Measurements from ENCODE around the gene AUP1. TPM values are rescaled to one million over a fixed set of nuclear protein-coding genes. Genes with fewer than 3 reads are reported as not detected.

AUP1 gene
- total and polyA plus RNA-seq, 9 of the 15 experiments (the other 6 are each of a cell fraction or from before 2014, with no cell fraction given) = 70.7 to 245 (median 165) TPM

DNA sequence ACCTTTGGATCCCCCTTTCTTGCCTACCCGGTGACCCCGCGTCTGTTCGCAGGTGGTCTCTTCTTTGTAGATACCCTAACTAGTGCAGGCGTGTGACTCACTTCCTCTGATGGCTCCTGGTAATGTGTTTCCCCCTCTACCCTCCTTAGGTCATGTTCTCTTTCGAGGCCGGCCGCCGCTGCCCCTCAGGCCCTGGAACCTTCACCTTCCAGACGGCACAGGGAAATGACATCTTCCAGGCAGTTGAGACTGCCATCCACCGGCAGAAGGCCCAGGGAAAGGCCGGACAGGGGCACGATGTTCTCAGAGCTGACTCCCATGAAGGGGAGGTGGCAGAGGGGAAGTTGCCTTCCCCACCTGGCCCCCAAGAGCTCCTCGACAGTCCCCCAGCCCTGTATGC is 26.7 kb upstream of the AUP1 start:
- Histone ChIP-seq H4K20me1 (replicated peaks; ENCODE audit: control insufficient read depth, insufficient read depth, low read length) (no peaks in the 10 kb centered on the region), H3K36me3 (ENCODE audit: control insufficient read depth, insufficient read depth, low read length) (peaks cover 17% of the 10 kb centered on the region; the same call in 1 of the 3 replicates), H3K79me2 (ENCODE audit: control insufficient read depth, insufficient read depth, low read length) (peaks cover 15% of the 10 kb centered on the region; the same call in 2 of the 3 replicates), H3K4me2 (ENCODE audit: insufficient read depth, low read length) (peak overlapping the region; percentile 95; the same call in 1 of the 2 replicates), H2AFZ (ENCODE audit: low read depth, low read length) (no peak overlapping the region), H3K9ac (ENCODE audit: insufficient read depth in 1 of 2, low read depth in 2 of 2, low read length in 2 of 2) (peak overlapping the region in 1 of 2 experiments; percentile 99; a peak in 2 of 4 replicates), H3K4me3 (no peak overlapping the region), H3K27ac (ENCODE audit: extremely low read depth, low read depth, low read length) (no peak overlapping the region), H3K4me1 (replicated peaks in 1 of 2; ENCODE audit: control insufficient read depth in 2 of 2, insufficient read depth in 2 of 2, low read length in 2 of 2) (peaks cover 19 to 54% of the 10 kb centered on the region in 2 experiments), H3K27me3 (ENCODE audit: control insufficient read depth in 2 of 2, insufficient read depth in 2 of 2, low read length in 2 of 2) (peaks cover 0 to 8% of the 10 kb centered on the region in 2 experiments; a peak in 1 of 5 replicates), H3K9me3 (replicated peaks; ENCODE audit: control insufficient read depth, insufficient read depth, low read depth, low read length) (no peaks in the 10 kb centered on the region), H3K9me1 (ENCODE audit: control insufficient read depth, insufficient read depth, low read length) (no peaks in the 10 kb centered on the region)
- CTCF ChIA-PET (ENCODE audit: low intra/inter-chr PET ratio) = no interaction called here
- no peak for FAIRE-seq
- in situ Hi-C loops (cut with MboI) (no loop called here), intact Hi-C loops (cut with micrococcal nuclease) (no loop called here)
- no TSS peak for BruUV-seq (replicated peaks)
- TF ChIP-seq DNMT1 (IDR thresholded peaks at IDR 0.05) (no peak), MEIS2 (IDR thresholded peaks at IDR 0.05; ENCODE audit: partially characterized antibody) (no peak), POLR3G (IDR thresholded peaks at IDR 0.05; ENCODE audit: extremely low read depth, insufficient read length, insufficient replicate concordance) (no peak)
- ATAC-seq = no peak
- no peak for DNase-seq (ENCODE audit: extremely low read depth in 1 of 4, low spot score in 3 of 4)
- 88% methylated on average over 12 of the region's 14 CpGs for WGBS (ENCODE audit: insufficient coverage, low coverage, missing lambda C conversion rate)
- POLR2A ChIA-PET = interaction anchor here (1.1 to 1.2 kb wide), 2 partner anchors 24 to 27 kb away, joined by 3 read pairs; no protein-coding TSS in a partner anchor

DNA sequence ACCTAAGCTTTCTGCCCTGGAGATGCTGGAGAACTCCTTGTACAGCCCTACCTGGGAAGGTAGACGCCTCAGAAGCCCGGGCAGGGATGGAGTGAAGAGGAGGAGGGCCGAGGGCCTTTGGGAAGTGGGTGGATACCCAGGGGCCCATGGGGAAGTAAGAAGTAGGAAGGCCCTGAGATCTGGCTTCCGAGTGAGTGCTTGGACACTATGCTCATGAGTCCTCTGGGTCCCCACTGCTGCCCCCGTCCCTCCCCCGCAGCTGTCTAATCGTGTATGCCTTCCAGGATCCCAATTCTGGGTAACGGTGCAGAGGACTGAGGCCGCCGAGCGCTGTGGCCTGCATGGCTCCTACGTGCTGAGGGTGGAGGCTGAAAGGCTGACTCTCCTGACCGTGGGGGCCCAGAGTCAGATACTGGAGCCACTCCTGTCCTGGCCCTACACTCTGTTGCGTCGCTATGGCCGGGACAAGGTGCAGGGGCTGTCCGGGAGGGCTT is 26.2 kb upstream of the AUP1 start:
- FAIRE-seq = no peak
- CTCF ChIA-PET (ENCODE audit: low intra/inter-chr PET ratio) = no interaction called here
- peak overlapping the region; percentile 92; the same call in 1 of the 3 replicates for H3K27ac ChIP-seq (ENCODE audit: extremely low read depth, low read depth, low read length)
- peaks cover 0 to 8% of the 10 kb centered on the region in 2 experiments; a peak in 1 of 5 replicates for H3K27me3 ChIP-seq (ENCODE audit: control insufficient read depth in 2 of 2, insufficient read depth in 2 of 2, low read length in 2 of 2)
- H3K9ac ChIP-seq (ENCODE audit: insufficient read depth in 1 of 2, low read depth in 2 of 2, low read length in 2 of 2) = peak overlapping the region; percentile 83 to 99
- peak overlapping the region; percentile 95 for H3K4me2 ChIP-seq (ENCODE audit: insufficient read depth, low read length)
- no TSS peak for BruUV-seq (replicated peaks)
- in situ Hi-C loops (cut with MboI) = no loop called here
- H3K9me3 ChIP-seq (replicated peaks; ENCODE audit: control insufficient read depth, insufficient read depth, low read depth, low read length) = no peaks in the 10 kb centered on the region
- H3K79me2 ChIP-seq (ENCODE audit: control insufficient read depth, insufficient read depth, low read length) = peaks cover 15% of the 10 kb centered on the region; the same call in 2 of the 3 replicates
- intact Hi-C loops (cut with micrococcal nuclease) = loop anchor here (2.0 kb wide), 1 partner anchor 25 kb away; no protein-coding TSS in a partner anchor
- POLR2A ChIA-PET = interaction anchor here (0.6 to 1.2 kb wide), 6 partner anchors 10 to 73 kb away, joined by 3 to 4 read pairs (median 3); no protein-coding TSS in a partner anchor
- 56% methylated on average over 16 of the region's 17 CpGs for WGBS (ENCODE audit: insufficient coverage, low coverage, missing lambda C conversion rate)
- H3K36me3 ChIP-seq (ENCODE audit: control insufficient read depth, insufficient read depth, low read length) = peaks cover 17% of the 10 kb centered on the region; the same call in 1 of the 3 replicates
- no peak for ATAC-seq
- peak overlapping the region; percentile 90 for H2AFZ ChIP-seq (ENCODE audit: low read depth, low read length)
- peak overlapping the region; percentile 66 for H3K4me3 ChIP-seq
- no peaks in the 10 kb centered on the region for H4K20me1 ChIP-seq (replicated peaks; ENCODE audit: control insufficient read depth, insufficient read depth, low read length)
- peaks cover 18 to 54% of the 10 kb centered on the region in 2 experiments for H3K4me1 ChIP-seq (replicated peaks in 1 of 2; ENCODE audit: control insufficient read depth in 2 of 2, insufficient read depth in 2 of 2, low read length in 2 of 2)
- no peaks in the 10 kb centered on the region for H3K9me1 ChIP-seq (ENCODE audit: control insufficient read depth, insufficient read depth, low read length)
- DNase-seq (ENCODE audit: extremely low read depth in 1 of 4, low spot score in 3 of 4) = no peak
- TF ChIP-seq, protein P1, sequence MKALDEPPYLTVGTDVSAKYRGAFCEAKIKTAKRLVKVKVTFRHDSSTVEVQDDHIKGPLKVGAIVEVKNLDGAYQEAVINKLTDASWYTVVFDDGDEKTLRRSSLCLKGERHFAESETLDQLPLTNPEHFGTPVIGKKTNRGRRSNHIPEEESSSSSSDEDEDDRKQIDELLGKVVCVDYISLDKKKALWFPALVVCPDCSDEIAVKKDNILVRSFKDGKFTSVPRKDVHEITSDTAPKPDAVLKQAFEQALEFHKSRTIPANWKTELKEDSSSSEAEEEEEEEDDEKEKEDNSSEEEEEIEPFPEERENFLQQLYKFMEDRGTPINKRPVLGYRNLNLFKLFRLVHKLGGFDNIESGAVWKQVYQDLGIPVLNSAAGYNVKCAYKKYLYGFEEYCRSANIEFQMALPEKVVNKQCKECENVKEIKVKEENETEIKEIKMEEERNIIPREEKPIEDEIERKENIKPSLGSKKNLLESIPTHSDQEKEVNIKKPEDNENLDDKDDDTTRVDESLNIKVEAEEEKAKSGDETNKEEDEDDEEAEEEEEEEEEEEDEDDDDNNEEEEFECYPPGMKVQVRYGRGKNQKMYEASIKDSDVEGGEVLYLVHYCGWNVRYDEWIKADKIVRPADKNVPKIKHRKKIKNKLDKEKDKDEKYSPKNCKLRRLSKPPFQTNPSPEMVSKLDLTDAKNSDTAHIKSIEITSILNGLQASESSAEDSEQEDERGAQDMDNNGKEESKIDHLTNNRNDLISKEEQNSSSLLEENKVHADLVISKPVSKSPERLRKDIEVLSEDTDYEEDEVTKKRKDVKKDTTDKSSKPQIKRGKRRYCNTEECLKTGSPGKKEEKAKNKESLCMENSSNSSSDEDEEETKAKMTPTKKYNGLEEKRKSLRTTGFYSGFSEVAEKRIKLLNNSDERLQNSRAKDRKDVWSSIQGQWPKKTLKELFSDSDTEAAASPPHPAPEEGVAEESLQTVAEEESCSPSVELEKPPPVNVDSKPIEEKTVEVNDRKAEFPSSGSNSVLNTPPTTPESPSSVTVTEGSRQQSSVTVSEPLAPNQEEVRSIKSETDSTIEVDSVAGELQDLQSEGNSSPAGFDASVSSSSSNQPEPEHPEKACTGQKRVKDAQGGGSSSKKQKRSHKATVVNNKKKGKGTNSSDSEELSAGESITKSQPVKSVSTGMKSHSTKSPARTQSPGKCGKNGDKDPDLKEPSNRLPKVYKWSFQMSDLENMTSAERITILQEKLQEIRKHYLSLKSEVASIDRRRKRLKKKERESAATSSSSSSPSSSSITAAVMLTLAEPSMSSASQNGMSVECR (CRISPR knock-in tag; IDR thresholded peaks at IDR 0.05) = no peak
- TF ChIP-seq EGR1 (conservative IDR thresholded peaks at IDR 0.05) (0 out of 2 replicates have a peak, but pooled peaks have one; percentile 10), TAF7 (tag; IDR thresholded peaks at IDR 0.05) (no peak)
- TF ChIP-seq, protein P2, sequence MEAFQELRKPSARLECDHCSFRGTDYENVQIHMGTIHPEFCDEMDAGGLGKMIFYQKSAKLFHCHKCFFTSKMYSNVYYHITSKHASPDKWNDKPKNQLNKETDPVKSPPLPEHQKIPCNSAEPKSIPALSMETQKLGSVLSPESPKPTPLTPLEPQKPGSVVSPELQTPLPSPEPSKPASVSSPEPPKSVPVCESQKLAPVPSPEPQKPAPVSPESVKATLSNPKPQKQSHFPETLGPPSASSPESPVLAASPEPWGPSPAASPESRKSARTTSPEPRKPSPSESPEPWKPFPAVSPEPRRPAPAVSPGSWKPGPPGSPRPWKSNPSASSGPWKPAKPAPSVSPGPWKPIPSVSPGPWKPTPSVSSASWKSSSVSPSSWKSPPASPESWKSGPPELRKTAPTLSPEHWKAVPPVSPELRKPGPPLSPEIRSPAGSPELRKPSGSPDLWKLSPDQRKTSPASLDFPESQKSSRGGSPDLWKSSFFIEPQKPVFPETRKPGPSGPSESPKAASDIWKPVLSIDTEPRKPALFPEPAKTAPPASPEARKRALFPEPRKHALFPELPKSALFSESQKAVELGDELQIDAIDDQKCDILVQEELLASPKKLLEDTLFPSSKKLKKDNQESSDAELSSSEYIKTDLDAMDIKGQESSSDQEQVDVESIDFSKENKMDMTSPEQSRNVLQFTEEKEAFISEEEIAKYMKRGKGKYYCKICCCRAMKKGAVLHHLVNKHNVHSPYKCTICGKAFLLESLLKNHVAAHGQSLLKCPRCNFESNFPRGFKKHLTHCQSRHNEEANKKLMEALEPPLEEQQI (IDR thresholded peaks at IDR 0.05) = no peak

All from K562 (cell line).